ENCODE data around the gene WNK2.

DNA sequence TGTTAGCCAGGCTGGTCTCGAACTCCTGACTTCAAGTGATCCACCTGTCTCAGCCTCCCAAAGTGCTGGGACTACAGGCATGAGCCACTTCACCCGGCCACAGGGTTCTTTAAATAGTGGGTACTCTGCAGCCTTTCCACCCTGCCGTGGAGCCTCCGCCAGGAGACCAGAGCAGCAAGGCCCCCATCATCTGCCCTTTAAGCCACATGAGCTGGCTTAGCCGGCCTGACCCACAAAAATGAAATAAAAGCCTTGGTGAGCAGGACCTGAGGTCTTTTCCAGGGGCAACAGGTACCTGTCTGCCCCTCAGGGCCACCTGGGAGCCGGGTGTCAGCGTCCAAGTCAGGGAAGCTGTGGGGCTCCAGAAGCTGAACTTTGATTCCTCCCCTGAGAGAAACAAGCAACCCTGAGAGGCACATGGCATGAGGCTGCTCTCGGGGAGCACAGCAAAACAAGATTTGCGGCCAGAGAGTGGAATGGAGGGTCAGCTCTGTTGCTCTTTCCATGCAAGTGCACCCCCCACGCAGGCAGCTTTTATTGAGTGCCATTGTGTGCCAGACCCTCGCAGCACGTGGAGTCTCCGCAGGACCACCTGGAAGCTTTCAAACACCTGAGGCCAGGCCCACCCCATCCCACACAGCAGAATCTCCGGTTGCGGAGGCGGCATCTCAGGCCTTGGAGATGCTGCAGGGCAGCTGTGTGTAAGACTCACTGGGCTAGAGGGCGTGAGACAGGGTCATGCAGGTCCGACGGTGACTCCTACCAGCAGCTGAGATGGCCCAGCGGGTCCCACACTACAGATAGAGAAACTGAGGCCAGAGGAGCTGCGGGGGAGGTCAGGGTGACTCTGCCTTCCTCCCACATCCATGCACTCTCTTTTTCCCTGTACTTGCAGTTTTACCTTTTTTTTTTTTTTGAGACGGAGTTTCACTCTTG, 4.8 kb upstream of the WNK2 start:
- TF ChIP-seq POLR2A (IDR thresholded peaks at IDR 0.05) = no peak
- TF ChIP-seq, protein P1, sequence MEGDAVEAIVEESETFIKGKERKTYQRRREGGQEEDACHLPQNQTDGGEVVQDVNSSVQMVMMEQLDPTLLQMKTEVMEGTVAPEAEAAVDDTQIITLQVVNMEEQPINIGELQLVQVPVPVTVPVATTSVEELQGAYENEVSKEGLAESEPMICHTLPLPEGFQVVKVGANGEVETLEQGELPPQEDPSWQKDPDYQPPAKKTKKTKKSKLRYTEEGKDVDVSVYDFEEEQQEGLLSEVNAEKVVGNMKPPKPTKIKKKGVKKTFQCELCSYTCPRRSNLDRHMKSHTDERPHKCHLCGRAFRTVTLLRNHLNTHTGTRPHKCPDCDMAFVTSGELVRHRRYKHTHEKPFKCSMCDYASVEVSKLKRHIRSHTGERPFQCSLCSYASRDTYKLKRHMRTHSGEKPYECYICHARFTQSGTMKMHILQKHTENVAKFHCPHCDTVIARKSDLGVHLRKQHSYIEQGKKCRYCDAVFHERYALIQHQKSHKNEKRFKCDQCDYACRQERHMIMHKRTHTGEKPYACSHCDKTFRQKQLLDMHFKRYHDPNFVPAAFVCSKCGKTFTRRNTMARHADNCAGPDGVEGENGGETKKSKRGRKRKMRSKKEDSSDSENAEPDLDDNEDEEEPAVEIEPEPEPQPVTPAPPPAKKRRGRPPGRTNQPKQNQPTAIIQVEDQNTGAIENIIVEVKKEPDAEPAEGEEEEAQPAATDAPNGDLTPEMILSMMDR (IDR thresholded peaks at IDR 0.05) = no peak
